Measurements from ENCODE around the gene FCHSD2. TPM values are rescaled to one million over a fixed set of nuclear protein-coding genes. Genes with fewer than 3 reads are reported as not detected.

FCHSD2 gene
- total and polyA plus RNA-seq, 9 of the 15 experiments (the other 6 are each of a cell fraction or from before 2014, with no cell fraction given), result 1.8 to 14.7 (median 6.4) TPM

DNA sequence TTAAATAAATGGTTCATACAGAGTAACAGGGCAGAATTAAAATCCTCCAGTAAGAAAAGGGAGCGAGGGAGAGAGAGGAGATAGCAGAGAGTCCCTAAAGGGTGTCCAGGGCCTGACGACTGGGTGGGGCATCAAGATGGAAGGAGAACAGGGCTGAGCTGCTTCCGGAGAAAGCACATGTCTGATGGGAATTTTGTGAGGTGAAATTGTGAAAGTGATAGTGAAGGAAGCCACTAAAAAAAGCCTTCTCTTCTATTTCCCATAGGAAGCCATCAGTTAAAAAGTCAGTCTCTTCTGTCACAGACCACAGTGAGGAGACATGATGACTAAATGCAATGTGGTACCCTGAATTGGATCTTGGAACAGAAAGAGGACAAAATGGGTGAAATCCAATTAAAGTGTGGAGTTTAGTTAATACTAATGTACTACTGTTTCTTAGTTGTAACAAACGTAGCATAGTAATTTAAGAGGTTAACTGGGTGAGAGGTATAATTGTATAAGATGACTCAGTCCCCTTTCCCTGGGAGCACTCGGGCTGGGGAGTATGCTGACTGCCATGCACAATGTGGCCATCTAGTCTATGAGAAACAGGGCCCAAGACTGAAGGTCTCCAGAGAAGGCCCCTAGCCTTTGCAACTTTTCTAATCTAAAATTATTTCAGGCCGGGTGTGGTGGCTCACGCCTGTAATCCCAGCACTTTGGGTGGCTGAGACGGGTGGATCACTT, 29.5 kb upstream of the FCHSD2 start:
- intact Hi-C loops (cut with micrococcal nuclease), result loop anchor here (5.0 kb wide), 1 partner anchor 444 kb away; no protein-coding TSS in a partner anchor
- ChIA-PET POLR2A (no interaction called here), CTCF (ENCODE audit: low intra/inter-chr PET ratio) (no interaction called here)
- H3K9me3 ChIP-seq (replicated peaks; ENCODE audit: control insufficient read depth, insufficient read depth, low read depth, low read length), result no peaks in the 10 kb centered on the region
- H4K20me1 ChIP-seq (replicated peaks; ENCODE audit: control insufficient read depth, insufficient read depth, low read length), result no peaks in the 10 kb centered on the region
- H3K4me3 ChIP-seq, result no peak overlapping the region
- in situ Hi-C loops (cut with MboI), result no loop called here
- peak overlapping the region; percentile 57 for H2AFZ ChIP-seq (ENCODE audit: low read depth, low read length)
- H3K27me3 ChIP-seq (ENCODE audit: control insufficient read depth in 2 of 2, insufficient read depth in 2 of 2, low read length in 2 of 2), result no peaks in the 10 kb centered on the region
- TF ChIP-seq EP400 (IDR thresholded peaks at IDR 0.05), result 0 out of 2 replicates have a peak, but pooled peaks have one; percentile 15
- TF ChIP-seq U2AF1 (optimal IDR thresholded peaks at IDR 0.05; ENCODE audit: low read depth, low read length), result no peak
- 0 out of 2 replicates have a peak, but pooled peaks have one; percentile 22 for TF ChIP-seq ETV1 (tag; conservative IDR thresholded peaks at IDR 0.05; ENCODE audit: low read depth)
- no peak for TF ChIP-seq ILK (tag; IDR thresholded peaks at IDR 0.05; ENCODE audit: borderline replicate concordance, low read depth)
- TF ChIP-seq SMARCC2 (IDR thresholded peaks at IDR 0.05; ENCODE audit: low read depth), result no peak
- no peak for TF ChIP-seq POLR2AphosphoS2 (IDR thresholded peaks at IDR 0.05; ENCODE audit: low read length)
- TF ChIP-seq, protein P1, sequence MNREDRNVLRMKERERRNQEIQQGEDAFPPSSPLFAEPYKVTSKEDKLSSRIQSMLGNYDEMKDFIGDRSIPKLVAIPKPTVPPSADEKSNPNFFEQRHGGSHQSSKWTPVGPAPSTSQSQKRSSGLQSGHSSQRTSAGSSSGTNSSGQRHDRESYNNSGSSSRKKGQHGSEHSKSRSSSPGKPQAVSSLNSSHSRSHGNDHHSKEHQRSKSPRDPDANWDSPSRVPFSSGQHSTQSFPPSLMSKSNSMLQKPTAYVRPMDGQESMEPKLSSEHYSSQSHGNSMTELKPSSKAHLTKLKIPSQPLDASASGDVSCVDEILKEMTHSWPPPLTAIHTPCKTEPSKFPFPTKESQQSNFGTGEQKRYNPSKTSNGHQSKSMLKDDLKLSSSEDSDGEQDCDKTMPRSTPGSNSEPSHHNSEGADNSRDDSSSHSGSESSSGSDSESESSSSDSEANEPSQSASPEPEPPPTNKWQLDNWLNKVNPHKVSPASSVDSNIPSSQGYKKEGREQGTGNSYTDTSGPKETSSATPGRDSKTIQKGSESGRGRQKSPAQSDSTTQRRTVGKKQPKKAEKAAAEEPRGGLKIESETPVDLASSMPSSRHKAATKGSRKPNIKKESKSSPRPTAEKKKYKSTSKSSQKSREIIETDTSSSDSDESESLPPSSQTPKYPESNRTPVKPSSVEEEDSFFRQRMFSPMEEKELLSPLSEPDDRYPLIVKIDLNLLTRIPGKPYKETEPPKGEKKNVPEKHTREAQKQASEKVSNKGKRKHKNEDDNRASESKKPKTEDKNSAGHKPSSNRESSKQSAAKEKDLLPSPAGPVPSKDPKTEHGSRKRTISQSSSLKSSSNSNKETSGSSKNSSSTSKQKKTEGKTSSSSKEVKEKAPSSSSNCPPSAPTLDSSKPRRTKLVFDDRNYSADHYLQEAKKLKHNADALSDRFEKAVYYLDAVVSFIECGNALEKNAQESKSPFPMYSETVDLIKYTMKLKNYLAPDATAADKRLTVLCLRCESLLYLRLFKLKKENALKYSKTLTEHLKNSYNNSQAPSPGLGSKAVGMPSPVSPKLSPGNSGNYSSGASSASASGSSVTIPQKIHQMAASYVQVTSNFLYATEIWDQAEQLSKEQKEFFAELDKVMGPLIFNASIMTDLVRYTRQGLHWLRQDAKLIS (CRISPR knock-in tag; IDR thresholded peaks at IDR 0.05), result no peak
- TF ChIP-seq GABPB1 (CRISPR knock-in tag; IDR thresholded peaks at IDR 0.05), result no peak
- TF ChIP-seq, protein P2, sequence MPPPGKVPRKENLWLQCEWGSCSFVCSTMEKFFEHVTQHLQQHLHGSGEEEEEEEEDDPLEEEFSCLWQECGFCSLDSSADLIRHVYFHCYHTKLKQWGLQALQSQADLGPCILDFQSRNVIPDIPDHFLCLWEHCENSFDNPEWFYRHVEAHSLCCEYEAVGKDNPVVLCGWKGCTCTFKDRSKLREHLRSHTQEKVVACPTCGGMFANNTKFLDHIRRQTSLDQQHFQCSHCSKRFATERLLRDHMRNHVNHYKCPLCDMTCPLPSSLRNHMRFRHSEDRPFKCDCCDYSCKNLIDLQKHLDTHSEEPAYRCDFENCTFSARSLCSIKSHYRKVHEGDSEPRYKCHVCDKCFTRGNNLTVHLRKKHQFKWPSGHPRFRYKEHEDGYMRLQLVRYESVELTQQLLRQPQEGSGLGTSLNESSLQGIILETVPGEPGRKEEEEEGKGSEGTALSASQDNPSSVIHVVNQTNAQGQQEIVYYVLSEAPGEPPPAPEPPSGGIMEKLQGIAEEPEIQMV (tag; conservative IDR thresholded peaks at IDR 0.05; ENCODE audit: low read depth), result no peak
- TF ChIP-seq FOXP1 (CRISPR knock-in tag; IDR thresholded peaks at IDR 0.05), result no peak
- no peak for TF ChIP-seq SMARCA5 (IDR thresholded peaks at IDR 0.05)
- TF ChIP-seq SRSF3 (IDR thresholded peaks at IDR 0.05; ENCODE audit: insufficient read depth, low read length), result no peak
- TF ChIP-seq FOXJ2 (tag; IDR thresholded peaks at IDR 0.05), result no peak
- no peak for TF ChIP-seq RBM15 (IDR thresholded peaks at IDR 0.05; ENCODE audit: insufficient read depth, low read length)
- peaks cover 4 to 5% of the 10 kb centered on the region in 2 experiments; a peak in 1 of 5 replicates for H3K4me1 ChIP-seq (replicated peaks in 1 of 2; ENCODE audit: control insufficient read depth in 2 of 2, insufficient read depth in 2 of 2, low read length in 2 of 2)
- DNase-seq (ENCODE audit: extremely low read depth in 1 of 4, low spot score in 3 of 4) (no peak), FAIRE-seq (no peak), ATAC-seq (0 out of 3 replicates have a peak, but pooled peaks have one; percentile 34)
- H3K36me3 ChIP-seq (ENCODE audit: control insufficient read depth, insufficient read depth, low read length), result no peaks in the 10 kb centered on the region
- 25% methylated on average over 8 of the region's 8 CpGs for WGBS (ENCODE audit: insufficient coverage, low coverage, missing lambda C conversion rate)
- H3K79me2 ChIP-seq (ENCODE audit: control insufficient read depth, insufficient read depth, low read length), result no peaks in the 10 kb centered on the region
- no peak overlapping the region for H3K27ac ChIP-seq (ENCODE audit: extremely low read depth, low read depth, low read length)
- no peaks in the 10 kb centered on the region for H3K9me1 ChIP-seq (ENCODE audit: control insufficient read depth, insufficient read depth, low read length)
- BruUV-seq (replicated peaks), result no TSS peak
- no peak overlapping the region; a peak in 1 of 4 replicates for H3K9ac ChIP-seq (ENCODE audit: insufficient read depth in 1 of 2, low read depth in 2 of 2, low read length in 2 of 2)
- H3K4me2 ChIP-seq (ENCODE audit: insufficient read depth, low read length), result no peak overlapping the region

Data from K562 (cell line).